HG03060 (cell line): ENCODE results near the gene FBXW11.

Experiments used
- ATAC-seq: cut with Tn5 transposase; IDR thresholded peaks from one replicate; pipeline ENCODE4 v1.9.1; 2021; ENCODE audit warnings: low read depth, moderate number of reproducible peaks; ENCODE audit not compliant: unreplicated experiment

FBXW11 gene

DNA sequence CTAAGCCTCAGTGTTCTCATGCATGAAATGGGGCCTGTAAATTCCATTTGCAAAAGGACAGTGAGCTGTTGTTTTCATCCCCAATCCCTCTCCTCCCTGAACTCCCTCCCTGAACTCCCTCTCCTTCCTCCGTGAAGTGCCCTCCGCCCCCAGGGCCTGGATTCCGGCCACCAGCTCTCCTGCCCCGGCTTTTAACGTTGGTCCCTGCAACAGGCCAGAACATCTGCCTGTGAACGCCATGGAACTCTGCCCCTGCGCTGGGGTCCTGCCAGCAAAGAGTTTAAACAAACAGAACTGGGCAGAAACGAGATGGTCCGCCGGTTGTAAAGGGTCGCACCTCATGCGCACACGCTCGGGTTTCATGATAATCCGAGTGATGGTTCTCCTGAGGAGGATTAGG, 158.4 kb downstream of the FBXW11 start:
- ATAC-seq: no peak

DNA sequence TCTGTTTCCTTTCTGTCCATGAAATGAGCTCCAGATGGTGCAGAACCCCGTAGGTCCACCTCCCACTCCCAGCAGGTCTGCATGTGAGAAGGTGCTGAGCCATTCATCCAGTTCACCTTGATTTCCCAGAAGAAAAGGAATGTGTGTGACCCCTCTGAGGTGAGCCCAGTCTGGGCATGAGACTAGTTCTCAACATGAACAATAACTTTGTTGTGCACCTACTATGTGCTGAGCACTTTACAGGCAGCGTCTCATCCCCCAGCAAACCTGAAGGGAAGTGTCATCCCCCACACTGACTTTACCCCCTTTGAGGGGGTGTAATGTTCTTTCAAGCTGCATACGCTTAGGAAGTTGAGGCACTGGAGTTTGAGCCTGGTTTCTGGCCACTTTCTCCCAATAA, 159.4 kb downstream of the FBXW11 start:
- no peak for ATAC-seq

DNA sequence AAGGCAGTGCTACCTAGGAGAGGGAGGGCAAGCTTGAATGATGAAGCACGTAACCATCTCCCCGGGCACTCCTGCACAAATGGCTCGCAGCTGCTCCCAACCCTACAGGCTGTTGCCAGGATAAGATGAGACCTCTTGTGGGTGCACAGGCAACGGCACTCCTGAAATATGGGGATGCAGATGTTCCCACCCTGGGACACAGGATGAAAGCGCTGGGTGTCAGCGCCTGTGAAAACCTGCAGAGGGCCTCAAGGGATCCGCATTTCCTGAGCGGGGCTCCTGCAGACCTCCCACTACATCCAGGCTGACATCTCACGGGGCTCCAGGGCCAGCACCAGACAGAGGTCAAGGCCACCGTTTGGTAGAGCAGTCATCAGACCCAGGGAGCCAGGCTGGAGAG, 160.1 kb downstream of the FBXW11 start:
- no peak for ATAC-seq

- ATAC-seq: no peak
Observed at GRCh38 chr5:171845857-171846256, 160.6 kb downstream of the FBXW11 start.

- ATAC-seq: no peak
Observed at GRCh38 chr5:171845040-171845630, 161.3 kb downstream of the FBXW11 start.

- ATAC-seq: no peak
Observed at GRCh38 chr5:171842777-171843328, 163.6 kb downstream of the FBXW11 start.

GRCh38 chr5:171841984-171842776, 164.3 kb downstream of the FBXW11 start:
- no peak for ATAC-seq

- no peak for ATAC-seq
Observed at GRCh38 chr5:171840711-171841522, 165.5 kb downstream of the FBXW11 start.

GRCh38 chr5:171840066-171840465, 166.4 kb downstream of the FBXW11 start:
- ATAC-seq: no peak

DNA sequence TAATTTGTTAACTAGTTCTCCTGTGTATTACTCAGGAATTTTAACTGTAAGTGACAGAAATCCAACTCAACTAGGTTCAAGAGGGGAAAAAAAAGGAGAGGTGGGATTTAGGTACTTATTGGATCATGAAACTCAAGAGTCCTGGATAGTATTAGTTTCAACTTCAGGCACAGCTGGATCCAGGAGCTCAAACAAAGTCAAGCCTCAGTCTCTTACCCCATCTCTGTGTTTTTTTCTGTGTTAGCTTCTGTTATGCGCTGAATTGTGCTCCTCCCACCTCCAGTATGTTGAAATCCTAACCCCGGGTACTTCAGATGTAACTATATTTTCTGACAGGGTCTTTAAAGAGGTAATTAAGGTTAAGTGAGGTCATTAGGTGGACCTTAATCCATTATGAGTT, 167.3 kb downstream of the FBXW11 start:
- ATAC-seq: no peak

DNA sequence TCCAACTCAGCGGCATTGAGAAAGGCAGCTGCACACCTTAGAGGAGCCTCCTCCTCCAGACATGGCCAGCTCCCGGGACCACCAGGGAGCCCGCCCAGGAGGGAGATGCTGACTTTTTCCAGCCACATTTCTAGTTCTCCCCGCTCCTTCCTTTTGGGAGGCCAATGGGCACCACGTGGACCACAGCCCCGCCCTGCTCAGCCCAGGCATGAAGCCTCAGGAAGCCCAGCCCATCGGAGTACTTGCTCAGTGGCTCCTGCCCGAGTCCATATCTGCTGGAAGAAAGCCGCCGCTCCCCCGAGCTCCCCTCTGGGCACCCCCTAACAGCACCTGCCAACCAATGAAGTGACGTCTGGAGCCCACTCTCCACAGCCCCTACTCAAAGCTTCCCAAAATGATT, 168.4 kb downstream of the FBXW11 start:
- no peak for ATAC-seq

- no peak for ATAC-seq
Observed at GRCh38 chr5:171837522-171837921, 168.9 kb downstream of the FBXW11 start.

GRCh38 chr5:171835066-171835465, 171.4 kb downstream of the FBXW11 start:
- ATAC-seq: no peak

- ATAC-seq: no peak
Observed at GRCh38 chr5:171834461-171834860, 172.0 kb downstream of the FBXW11 start.

GRCh38 chr5:171832775-171833174, 173.7 kb downstream of the FBXW11 start:
- ATAC-seq: no peak

- no peak for ATAC-seq
Observed at GRCh38 chr5:171830686-171831085, 175.8 kb downstream of the FBXW11 start.

- ATAC-seq: no peak
Observed at GRCh38 chr5:171827162-171827561, 179.3 kb downstream of the FBXW11 start.

DNA sequence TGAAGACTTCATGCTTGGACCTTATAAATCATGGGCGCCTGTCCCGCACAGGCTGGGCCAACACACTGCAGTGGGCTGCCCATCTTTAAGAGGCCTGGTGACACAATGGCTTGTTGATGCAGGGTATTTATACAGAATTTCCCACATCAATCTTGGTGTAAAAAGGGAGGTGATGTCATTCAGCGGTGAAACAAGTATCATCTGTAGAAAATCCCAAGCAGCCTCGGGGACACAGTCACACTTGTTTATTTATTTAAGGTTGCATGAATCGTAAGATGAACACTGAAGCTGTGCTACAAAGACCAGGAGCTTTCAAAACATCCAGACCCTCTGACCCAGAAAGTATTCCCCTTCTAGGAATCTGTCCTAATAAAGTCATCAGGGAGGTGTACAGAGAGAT, 180.3 kb downstream of the FBXW11 start:
- ATAC-seq: no peak

GRCh38 chr5:171825051-171825450, 181.4 kb downstream of the FBXW11 start:
- no peak for ATAC-seq

DNA sequence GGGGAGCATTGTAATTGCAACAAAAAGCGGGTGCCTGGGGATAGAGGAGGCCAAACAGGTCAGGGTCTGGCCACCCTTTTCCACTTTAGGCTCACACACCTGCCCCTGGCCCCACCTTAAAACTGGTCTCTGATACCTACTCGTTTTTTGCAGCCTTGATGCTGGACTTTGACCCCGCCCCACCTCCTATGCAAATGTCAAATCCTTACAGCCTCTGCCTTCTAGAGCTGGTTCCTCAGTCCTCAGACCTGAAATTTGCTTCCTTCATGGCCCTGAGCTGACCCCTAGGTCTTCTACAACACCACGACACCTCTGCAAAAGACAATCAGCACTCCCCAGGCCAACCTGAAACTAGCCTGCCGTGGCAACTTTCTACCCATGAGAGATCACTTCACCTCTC, 183.2 kb downstream of the FBXW11 start:
- ATAC-seq: no peak

GRCh38 chr5:171821286-171821685, 185.2 kb downstream of the FBXW11 start:
- ATAC-seq: no peak
